Endothelial cell (in vitro differentiated cells): ENCODE results near the gene P4HA1. TPM values are rescaled to one million over a fixed set of nuclear protein-coding genes. Genes with fewer than 3 reads are reported as not detected.

Experiments
- DNase-seq: peaks from one replicate; pipeline ENCODE4 v3.0.0; 2021; ENCODE audit warnings: low spot score
- H3K27ac Mint-ChIP-seq: one replicate; pipeline ENCODE4 v1.8.0; 2021; ENCODE audit warnings: mixed read lengths, inconsistent platforms; ENCODE audit not compliant: unreplicated experiment
- H3K27me3 Mint-ChIP-seq: one replicate; pipeline ENCODE4 v1.8.0; 2021; ENCODE audit warnings: mild to moderate bottlenecking, moderate library complexity, mixed read lengths, inconsistent platforms; ENCODE audit not compliant: unreplicated experiment
- H3K36me3 Mint-ChIP-seq: one replicate; pipeline ENCODE4 v1.8.0; 2021; ENCODE audit warnings: mild to moderate bottlenecking, low read depth, mixed read lengths, inconsistent platforms; ENCODE audit not compliant: unreplicated experiment
- H3K4me1 Mint-ChIP-seq: one replicate; pipeline ENCODE4 v1.8.0; 2021; ENCODE audit warnings: mild to moderate bottlenecking, mixed read lengths, inconsistent platforms; ENCODE audit not compliant: unreplicated experiment
- H3K4me3 Mint-ChIP-seq: one replicate; pipeline ENCODE4 v1.8.0; 2021; ENCODE audit warnings: mild to moderate bottlenecking, mixed read lengths, inconsistent platforms; ENCODE audit not compliant: unreplicated experiment
- H3K9me3 Mint-ChIP-seq: one replicate; pipeline ENCODE4 v1.8.0; 2021; ENCODE audit warnings: mixed read lengths, inconsistent platforms; ENCODE audit not compliant: unreplicated experiment
- CTCF ChIP-seq: fragments of 200-600 bp; sonication (generic); IDR thresholded peaks from one replicate; pipeline ENCODE4 v1.5.0; 2021; ENCODE audit warnings: antibody characterized with exemption; ENCODE audit not compliant: unreplicated experiment
- total RNA-seq: library from RNA; stranded (reverse); fragmentation: NEBNext Ultra II Directional; extraction: Animal tissue kit (Norgen Biotek cat#: 25700); gene quantifications from one replicate; pipeline ENCODE4 v1.2.1, GENCODE V29; 2021; ENCODE audit not compliant: unreplicated experiment

P4HA1 gene
- total RNA-seq, 1 donor from 2014 or later = 20.4 TPM

- Mint-ChIP-seq H3K4me1 (no peaks in the 10 kb centered on the region), H3K27me3 (peaks cover 4% of the 10 kb centered on the region), H3K9me3 (peaks cover 12% of the 10 kb centered on the region), H3K4me3 (no peak overlapping the region), H3K36me3 (peaks cover 20% of the 10 kb centered on the region), H3K27ac (peak overlapping the region; percentile 26)
- TF ChIP-seq CTCF = no peak
- no peak for DNase-seq
Observed at GRCh38 chr10:72980348-72980747, 116.3 kb downstream of the P4HA1 start.

GRCh38 chr10:72979709-72980108 is 117.0 kb downstream of the P4HA1 start:
- TF ChIP-seq CTCF = no peak
- Mint-ChIP-seq H3K27ac (no peak overlapping the region), H3K36me3 (peaks cover 20% of the 10 kb centered on the region), H3K27me3 (peaks cover 4% of the 10 kb centered on the region), H3K9me3 (peaks cover 12% of the 10 kb centered on the region), H3K4me1 (no peaks in the 10 kb centered on the region), H3K4me3 (no peak overlapping the region)
- no peak for DNase-seq

- H3K4me3 Mint-ChIP-seq = no peak overlapping the region
- H3K27ac Mint-ChIP-seq = no peak overlapping the region
- peaks cover 12% of the 10 kb centered on the region for H3K36me3 Mint-ChIP-seq
- DNase-seq = no peak
- H3K27me3 Mint-ChIP-seq = peaks cover 1% of the 10 kb centered on the region
- peaks cover 7% of the 10 kb centered on the region for H3K9me3 Mint-ChIP-seq
- no peak for TF ChIP-seq CTCF
- H3K4me1 Mint-ChIP-seq = no peaks in the 10 kb centered on the region
Observed at GRCh38 chr10:72976886-72977285, 119.8 kb downstream of the P4HA1 start.

Other genes with a start within 250 kb of the P4HA1 start
- 5.5 TPM for gene OIT3, start 203.1 kb downstream of the P4HA1 start, total RNA-seq
- gene PLA2G12B, start 142.1 kb downstream of the P4HA1 start, total RNA-seq = not detected
- gene NUDT13, start 13.6 kb upstream of the P4HA1 start, total RNA-seq = 2.3 TPM
- gene ECD, start 71.1 kb upstream of the P4HA1 start, total RNA-seq = 38.5 TPM
- 24.8 TPM for gene FAM149B1, start 71.3 kb upstream of the P4HA1 start, total RNA-seq
- 24.5 TPM for gene DNAJC9, start 150.4 kb upstream of the P4HA1 start, total RNA-seq
- gene MRPS16, start 155.8 kb upstream of the P4HA1 start, total RNA-seq = 78.6 TPM